Mononuclear cell (primary cell): ENCODE data around the gene BICC1. TPM values are rescaled to one million over a fixed set of nuclear protein-coding genes. Genes with fewer than 3 reads are reported as not detected.
"Not testable (repeated sequence)": the region's sequence is repeated elsewhere in the genome, so short reads cannot be mapped to it uniquely, and the experiment has no call there.

ENCODE experiments used
- H3K27me3 ChIP-seq: 2 replicates; pipeline ENCODE4 v1.6.0; 2011; ENCODE audit warnings: low read length, control low read depth; ENCODE audit not compliant: insufficient read depth
- H3K4me1 ChIP-seq: 2 replicates; pipeline ENCODE4 v1.5.1; 2011; ENCODE audit warnings: mild to moderate bottlenecking, low read length, control low read depth; ENCODE audit not compliant: insufficient read depth
- H3K4me3 ChIP-seq: 2 replicates; pipeline ENCODE4 v1.5.1; 2011; ENCODE audit warnings: mild to moderate bottlenecking, low read length, moderate library complexity
- H3K9me3 ChIP-seq: 2 replicates; pipeline ENCODE4 v1.5.1; 2011; ENCODE audit warnings: low read depth, mild to moderate bottlenecking, control low read depth, low read length
- total RNA-seq: library from RNA; depleted of rRNA; stranded (reverse); fragments of >200 nt; gene quantifications from one replicate; pipeline ENCODE4 v1.2.3, GENCODE V29; 2012

Gene BICC1
- total RNA-seq, 1 donor: 0.21 TPM

DNA sequence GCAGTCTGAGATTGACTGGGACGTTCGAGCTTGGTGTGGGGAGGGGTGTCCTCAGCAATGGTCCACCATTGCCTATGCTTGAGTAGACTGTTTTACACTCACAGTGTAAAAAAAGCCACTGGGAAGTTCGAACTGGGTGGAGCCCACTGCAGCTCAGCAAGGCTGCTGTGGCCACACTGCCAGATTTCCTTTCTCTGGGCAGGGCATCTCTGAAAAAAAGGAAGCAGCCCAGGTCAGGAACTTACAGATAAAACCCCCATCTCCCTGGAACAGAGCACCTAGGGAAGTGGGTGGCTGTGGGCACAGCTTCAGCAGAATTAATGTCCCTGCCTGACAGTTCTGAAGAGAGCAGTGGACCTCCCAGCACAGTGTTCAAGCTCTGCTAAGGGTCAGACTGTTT, 80.3 kb downstream of the BICC1 start:
- Histone ChIP-seq H3K9me3 (no peaks in the 10 kb centered on the region), H3K4me1 (peaks cover 34% of the 10 kb centered on the region)

DNA sequence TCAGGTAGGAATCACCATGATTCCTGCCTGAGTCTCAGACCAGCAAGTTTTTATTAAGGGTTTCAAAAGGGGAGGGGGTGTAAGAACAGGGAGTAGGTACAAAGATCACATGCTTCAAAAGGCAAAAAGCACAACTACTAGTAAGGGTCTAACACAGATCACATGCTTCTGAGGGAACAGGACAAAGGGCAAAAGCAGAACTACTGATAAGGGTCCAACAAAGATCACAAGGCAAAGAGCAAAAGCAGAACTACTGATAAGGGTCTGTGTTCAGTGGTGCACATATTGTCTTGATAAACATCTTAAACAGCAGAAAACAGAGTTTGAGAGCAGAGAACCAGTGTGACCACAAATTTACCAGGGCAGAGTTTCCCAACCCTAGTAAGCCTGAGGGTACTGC, 84.5 kb downstream of the BICC1 start:
- peaks cover 16% of the 10 kb centered on the region for H3K4me1 ChIP-seq
- H3K9me3 ChIP-seq, H3K4me3 ChIP-seq, H3K27me3 ChIP-seq: not testable (repeated sequence)

More for the DNA sequence above, 80.3 kb downstream of the BICC1 start:
- H3K27me3 ChIP-seq: no peaks in the 10 kb centered on the region
- no peak overlapping the region for H3K4me3 ChIP-seq

DNA sequence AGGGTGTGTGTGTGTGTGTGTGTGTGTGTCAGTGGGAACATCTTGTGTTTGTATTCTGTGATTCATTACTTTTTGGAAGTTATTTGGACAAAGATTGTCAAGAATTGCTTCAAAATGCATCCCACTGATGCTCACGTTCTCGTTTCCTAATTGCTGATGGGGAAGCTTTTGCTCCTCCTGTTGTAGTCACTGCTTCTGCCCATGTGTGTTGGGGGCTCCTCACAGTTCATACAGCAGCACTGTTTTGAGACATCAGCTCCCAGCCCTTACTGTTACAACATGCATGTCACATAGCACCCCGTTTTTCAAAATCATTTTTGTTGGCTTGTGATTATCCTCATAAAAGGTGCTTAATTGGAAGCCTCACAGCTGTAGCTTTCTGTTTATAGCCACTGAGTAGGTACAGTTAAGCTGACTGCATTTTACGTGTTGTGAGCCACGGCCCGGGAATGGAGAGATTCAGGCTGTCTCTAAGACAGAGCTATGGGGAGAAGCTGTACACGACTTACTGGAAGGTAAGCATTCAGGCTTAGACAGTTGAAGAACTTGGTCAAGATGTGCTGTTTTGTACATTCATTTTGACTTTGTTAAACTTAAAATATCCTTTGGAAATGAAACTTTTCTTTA, 87.4 kb downstream of the BICC1 start:
- Histone ChIP-seq H3K27me3 (no peaks in the 10 kb centered on the region), H3K9me3 (no peaks in the 10 kb centered on the region), H3K4me3 (no peak overlapping the region), H3K4me1 (no peaks in the 10 kb centered on the region)

DNA sequence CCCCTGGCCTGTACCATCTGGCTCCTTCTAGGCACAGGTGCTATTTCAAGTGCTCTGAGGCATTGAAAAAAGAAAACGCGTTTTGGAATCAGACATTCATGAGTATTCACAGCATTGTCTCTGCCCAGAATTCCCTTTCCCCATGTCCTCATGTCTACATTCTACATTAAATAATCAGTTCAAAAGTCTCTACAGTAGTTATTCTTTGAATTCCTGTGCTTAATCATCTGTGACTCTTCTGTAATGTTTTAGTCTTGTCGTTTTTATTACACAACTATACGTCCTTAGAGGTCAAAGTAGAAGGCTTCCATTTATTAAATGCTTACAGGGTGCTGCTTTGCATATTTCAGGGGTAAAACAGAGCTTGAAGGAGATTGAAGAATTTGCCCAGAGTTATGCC, 95.7 kb downstream of the BICC1 start:
- H3K4me1 ChIP-seq: no peaks in the 10 kb centered on the region
- no peaks in the 10 kb centered on the region for H3K27me3 ChIP-seq
- H3K4me3 ChIP-seq: no peak overlapping the region
- H3K9me3 ChIP-seq: no peaks in the 10 kb centered on the region

DNA sequence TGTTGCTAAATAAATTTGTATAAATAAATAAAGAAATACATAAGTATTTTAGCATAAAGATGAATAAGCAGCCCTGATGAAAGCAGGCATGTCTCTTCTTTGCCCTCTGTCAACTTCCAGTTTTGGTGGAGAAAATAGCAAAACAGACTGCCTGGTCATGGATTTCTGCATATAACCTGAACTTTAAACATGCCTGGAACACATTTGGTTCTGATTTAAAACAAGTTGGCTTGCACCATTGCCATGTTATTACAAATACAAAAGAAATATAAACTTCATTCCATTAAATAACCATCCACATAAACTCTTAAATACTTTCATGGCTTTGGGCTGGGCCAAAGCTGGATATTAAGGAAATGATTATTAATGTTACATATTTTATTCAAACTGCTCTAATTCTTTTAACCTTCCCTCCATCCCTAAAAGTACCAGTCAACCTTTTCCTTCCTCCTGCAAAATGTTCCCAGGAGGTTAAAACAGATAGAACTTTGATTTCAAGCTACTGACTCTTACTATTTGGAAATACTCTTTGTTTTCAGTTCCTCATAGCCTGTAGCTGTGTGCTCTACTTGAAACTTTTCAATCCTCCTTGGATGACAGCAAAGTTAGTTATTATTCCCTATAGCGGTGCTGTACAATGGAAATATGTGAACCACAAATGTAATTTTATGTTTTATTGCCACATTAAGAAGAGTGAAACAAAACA, 96.3 kb downstream of the BICC1 start:
- no peaks in the 10 kb centered on the region for H3K9me3 ChIP-seq
- H3K4me1 ChIP-seq: no peaks in the 10 kb centered on the region
- no peak overlapping the region for H3K4me3 ChIP-seq
- no peaks in the 10 kb centered on the region for H3K27me3 ChIP-seq

DNA sequence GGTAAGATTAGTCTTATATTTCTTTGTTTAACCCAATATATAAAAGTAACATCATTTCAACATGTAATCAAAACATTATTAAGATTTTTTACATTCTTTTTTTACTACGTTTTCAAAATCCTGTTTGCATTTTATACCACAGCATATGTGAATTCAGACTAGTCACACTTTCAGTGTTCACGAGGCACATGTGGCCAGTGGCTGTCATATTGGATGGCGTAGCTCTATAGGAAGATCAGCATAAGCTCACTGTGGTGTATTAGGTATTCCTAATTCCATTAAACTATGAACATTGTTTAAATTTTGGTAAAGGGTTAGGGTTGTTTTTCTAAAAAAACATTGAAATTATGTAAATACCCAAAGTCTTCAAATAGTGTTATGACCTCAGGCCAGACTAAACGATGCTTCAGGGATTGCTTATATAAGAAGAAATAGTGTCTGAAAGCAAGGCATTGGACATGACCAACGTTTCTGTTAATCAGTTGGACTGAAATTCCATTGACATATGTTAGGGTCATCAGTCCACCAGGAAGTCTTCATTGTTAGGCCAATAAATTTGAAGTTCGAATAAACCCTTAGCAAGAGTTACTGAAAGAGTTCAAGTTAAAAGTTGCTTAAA, 97.0 kb downstream of the BICC1 start:
- H3K9me3 ChIP-seq: no peaks in the 10 kb centered on the region
- no peaks in the 10 kb centered on the region for H3K27me3 ChIP-seq
- H3K4me1 ChIP-seq: no peaks in the 10 kb centered on the region
- H3K4me3 ChIP-seq: no peak overlapping the region

DNA sequence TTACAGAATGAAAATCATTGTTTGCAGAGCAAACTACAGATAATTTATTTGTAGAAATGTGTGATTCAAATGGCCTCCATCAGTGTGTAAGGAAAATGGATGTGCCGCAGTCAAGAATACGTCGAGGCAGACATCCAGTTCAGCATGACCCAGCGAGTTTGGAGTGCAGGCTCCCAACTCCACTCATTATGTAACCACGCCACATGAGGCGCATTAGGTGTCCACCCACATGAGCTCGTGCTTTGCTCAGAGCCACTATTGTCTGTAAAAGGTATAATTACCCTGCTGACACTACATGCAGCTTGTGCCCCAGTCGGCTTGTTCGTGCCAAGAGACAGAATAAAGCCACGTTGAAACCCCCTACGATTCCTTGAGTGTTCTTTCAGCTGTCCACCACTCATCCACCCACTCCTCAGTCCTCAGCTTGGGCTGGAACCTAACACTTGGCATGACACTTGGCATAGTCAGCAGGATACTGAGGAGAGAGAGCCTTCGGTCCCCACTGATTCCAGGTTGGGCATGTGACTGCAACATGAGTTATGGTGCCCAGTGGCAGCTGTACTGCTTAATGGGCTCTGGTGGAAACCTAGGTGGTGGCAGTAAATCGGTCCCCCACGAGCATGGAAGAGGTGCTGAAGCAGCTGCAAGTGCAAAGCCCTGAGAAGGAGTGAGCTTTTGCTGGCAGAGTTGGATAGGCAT, 102.7 kb downstream of the BICC1 start:
- Histone ChIP-seq H3K4me1 (no peaks in the 10 kb centered on the region), H3K27me3 (no peaks in the 10 kb centered on the region), H3K9me3 (no peaks in the 10 kb centered on the region), H3K4me3 (no peak overlapping the region)

DNA sequence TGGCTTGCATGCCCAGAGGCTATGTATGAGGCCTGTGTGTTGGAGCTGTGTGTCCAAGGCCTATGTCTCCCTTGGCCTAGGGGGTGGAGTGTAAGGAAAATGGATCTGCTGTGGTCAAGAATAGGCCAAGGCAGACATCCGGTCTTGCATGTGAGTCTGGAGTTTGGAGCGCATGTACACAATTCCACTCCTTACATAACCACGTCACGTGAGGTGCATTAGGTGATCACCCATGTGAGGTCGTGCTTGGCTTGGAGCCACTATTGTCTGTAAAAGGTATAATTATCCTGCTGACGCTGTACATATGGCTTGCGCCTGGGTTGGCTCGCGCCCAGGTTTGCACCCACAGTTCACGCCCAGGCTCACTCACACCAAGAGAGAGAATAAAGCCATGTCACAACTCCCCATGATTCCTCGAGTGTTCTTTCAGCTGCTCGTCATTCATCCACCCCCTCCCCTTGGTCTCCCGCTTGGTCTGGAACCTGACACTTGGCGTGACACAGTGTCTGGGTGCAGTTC, 105.5 kb downstream of the BICC1 start:
- H3K4me3 ChIP-seq: no peak overlapping the region
- H3K27me3 ChIP-seq: no peaks in the 10 kb centered on the region
- H3K4me1 ChIP-seq: no peaks in the 10 kb centered on the region
- H3K9me3 ChIP-seq: no peaks in the 10 kb centered on the region

DNA sequence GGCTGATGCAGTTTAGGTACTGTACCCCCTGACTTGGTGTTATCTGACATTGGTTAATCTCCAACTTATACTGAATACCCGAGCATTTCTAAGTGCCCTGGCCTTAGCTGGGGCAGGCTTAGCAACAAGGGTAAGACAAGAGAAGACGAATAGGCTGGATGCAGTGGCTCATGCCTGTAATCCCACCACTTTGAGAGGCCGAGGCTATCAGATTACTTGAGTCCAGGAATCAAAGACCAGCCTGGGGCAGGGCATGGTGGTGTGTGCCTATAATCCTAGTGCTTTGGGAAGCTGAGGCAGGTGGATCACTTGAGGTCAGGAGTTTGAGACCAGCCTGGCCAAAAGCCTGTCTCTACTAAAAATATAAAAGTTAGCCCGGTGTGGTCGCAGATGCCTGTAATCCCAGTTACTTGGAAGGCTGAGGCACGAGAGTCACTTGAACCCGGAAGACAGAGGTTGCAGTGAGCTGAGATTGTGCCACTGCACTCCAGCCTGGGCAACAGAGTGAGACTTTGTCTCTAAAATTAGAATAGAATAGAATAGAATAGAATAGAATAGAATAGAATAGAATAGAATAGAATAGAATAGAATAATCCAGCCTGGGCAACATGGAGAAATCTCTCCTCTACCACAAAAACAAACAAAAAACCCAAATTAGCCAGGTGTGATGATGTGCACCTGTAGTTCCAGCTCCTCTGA, 108.9 kb downstream of the BICC1 start:
- Histone ChIP-seq H3K4me1 (no peaks in the 10 kb centered on the region), H3K27me3 (no peaks in the 10 kb centered on the region), H3K9me3 (no peaks in the 10 kb centered on the region), H3K4me3 (no peak overlapping the region)

DNA sequence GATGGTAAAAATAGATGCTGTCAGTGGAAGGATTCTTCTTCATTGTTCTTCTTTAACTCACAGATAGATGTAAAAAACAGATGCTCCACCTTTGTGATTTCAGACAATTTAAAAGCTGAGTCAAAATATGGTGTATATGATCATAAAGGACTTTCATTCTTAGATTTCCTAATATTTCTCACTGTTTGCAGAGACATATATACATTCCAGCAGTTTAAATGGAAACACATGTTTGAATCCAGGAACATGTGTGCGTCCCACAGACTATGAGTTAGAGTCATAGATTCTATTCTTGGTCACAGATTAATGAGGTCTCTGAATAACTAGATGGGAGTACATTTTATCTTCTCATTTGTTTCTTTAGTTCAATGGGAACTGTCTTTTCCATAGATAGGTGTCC, 109.6 kb downstream of the BICC1 start:
- Histone ChIP-seq H3K9me3 (no peaks in the 10 kb centered on the region), H3K4me3 (no peak overlapping the region), H3K27me3 (no peaks in the 10 kb centered on the region), H3K4me1 (no peaks in the 10 kb centered on the region)

DNA sequence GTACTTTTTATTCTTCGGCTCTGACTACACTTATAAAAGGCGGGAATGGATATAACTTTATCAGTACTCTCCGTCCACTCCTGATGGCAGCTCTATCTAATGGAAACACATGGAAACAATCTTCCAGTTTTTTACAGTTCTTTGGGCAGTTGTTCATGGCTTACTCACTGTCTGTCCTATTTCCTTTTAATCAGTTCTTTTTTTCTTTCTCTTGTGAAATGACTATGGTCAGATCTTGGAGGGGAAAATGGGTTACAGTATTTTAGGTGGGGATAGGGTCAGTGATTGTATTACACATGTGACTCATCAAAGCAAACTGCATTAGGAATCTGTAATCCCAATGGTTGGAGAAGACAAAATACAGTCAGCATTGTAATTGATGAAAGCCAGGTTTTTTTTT, 112.4 kb downstream of the BICC1 start:
- H3K4me3 ChIP-seq: no peak overlapping the region
- no peaks in the 10 kb centered on the region for H3K4me1 ChIP-seq
- H3K9me3 ChIP-seq: no peaks in the 10 kb centered on the region
- H3K27me3 ChIP-seq: no peaks in the 10 kb centered on the region

DNA sequence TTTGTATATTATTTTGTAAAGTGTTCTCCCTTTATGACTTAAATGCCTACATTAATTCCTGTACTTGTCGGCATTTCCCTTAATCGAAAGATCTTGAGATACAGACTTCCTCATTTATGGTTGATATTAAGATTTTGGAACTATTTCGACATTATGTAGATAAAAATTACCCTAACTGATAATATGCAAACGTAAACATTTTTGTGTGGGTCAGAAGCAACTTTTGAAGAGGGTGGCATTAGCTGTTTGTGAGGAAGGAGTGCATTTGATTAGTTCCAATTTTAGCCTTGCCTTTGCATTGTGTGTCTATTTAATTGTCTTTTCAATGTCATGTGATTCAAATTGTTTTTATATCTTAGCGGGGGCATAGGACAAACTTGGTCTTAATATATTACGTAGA, 114.7 kb downstream of the BICC1 start:
- H3K4me1 ChIP-seq: no peaks in the 10 kb centered on the region

DNA sequence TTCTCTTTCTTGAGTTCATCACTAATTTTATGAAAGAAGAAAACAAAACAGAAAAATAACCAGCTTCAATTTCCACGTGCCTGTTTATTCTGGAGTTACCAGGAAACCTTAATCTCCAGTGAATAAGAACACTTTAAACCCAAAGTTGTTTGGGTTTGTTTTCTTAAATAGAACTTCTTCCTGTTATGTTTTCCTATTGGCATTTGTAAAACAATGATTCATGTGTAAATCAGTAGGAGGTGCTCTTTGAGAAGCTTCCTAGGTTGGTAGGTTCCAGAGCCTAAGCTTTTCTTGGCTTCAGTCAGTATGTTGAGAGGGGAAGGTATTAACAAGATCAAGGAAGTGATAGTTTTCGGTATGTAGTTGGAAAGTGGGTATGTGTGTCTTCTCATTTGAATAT, 119.0 kb downstream of the BICC1 start:
- Histone ChIP-seq H3K4me1 (no peaks in the 10 kb centered on the region), H3K9me3 (no peaks in the 10 kb centered on the region), H3K27me3 (no peaks in the 10 kb centered on the region), H3K4me3 (no peak overlapping the region)

More for the DNA sequence above, 114.7 kb downstream of the BICC1 start:
- Histone ChIP-seq H3K27me3 (no peaks in the 10 kb centered on the region), H3K4me3 (no peak overlapping the region), H3K9me3 (no peaks in the 10 kb centered on the region)

DNA sequence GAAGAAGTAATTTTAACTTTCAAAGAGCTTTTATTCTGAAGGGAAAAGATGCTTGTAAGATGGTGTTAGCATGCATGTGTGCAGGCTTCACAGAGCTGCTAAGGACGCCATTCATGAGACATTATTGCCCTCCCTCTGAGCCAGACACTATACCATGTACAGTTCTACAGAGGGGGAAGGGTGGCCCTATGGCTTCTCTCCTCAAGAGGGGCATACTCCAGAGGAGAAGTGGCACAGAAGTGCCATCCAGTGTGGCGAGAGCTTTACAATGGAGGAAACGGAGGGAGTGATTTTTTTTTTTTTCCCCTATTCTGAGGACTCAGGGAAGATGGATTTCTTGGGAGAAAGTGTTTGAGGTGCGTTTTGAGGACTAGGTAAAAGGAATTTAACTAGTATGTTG, 119.5 kb downstream of the BICC1 start:
- H3K4me3 ChIP-seq: no peak overlapping the region
- no peaks in the 10 kb centered on the region for H3K27me3 ChIP-seq
- no peaks in the 10 kb centered on the region for H3K9me3 ChIP-seq
- no peaks in the 10 kb centered on the region for H3K4me1 ChIP-seq

DNA sequence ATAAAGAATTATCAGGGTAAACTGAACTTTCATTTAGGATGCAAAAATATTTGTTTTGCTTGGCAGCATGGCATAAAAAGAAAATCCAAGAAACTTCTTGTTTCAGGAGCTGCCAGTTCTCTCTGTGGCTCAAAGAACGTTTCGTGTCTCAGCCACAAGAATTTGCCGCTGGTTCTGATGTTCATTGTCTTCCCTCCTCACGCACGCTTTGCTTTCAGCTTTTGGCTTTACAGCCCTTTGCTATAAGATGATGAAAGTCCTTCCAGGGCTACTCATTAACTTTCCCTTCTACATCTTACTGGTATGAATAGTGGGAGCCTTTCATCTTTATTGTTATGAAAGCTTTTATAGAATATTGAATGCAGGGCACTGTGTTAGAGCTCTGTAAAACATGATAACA, 124.7 kb downstream of the BICC1 start:
- Histone ChIP-seq H3K27me3 (no peaks in the 10 kb centered on the region), H3K9me3 (no peaks in the 10 kb centered on the region), H3K4me3 (no peak overlapping the region), H3K4me1 (no peaks in the 10 kb centered on the region)
